Measurements from ENCODE around the gene NECTIN2.
"Not testable (repeated sequence)": the region's sequence is repeated elsewhere in the genome, so short reads cannot be mapped to it uniquely, and the experiment has no call there.

GRCh38 chr19:44882619-44883397 lies 36.7 kb downstream of the NECTIN2 start:
- TF ChIP-seq EZH2phosphoT487 (IDR thresholded peaks at IDR 0.05; ENCODE audit: borderline replicate concordance); SP1 (IDR thresholded peaks at IDR 0.05; ENCODE audit: low read depth); ATF3 (IDR thresholded peaks at IDR 0.05); EZH2 (IDR thresholded peaks at IDR 0.05); POLR2A (IDR thresholded peaks at IDR 0.05; ENCODE audit: borderline replicate concordance, extremely low read depth, insufficient read depth, insufficient read length): not testable (repeated sequence)
- TF ChIP-seq, protein P1, sequence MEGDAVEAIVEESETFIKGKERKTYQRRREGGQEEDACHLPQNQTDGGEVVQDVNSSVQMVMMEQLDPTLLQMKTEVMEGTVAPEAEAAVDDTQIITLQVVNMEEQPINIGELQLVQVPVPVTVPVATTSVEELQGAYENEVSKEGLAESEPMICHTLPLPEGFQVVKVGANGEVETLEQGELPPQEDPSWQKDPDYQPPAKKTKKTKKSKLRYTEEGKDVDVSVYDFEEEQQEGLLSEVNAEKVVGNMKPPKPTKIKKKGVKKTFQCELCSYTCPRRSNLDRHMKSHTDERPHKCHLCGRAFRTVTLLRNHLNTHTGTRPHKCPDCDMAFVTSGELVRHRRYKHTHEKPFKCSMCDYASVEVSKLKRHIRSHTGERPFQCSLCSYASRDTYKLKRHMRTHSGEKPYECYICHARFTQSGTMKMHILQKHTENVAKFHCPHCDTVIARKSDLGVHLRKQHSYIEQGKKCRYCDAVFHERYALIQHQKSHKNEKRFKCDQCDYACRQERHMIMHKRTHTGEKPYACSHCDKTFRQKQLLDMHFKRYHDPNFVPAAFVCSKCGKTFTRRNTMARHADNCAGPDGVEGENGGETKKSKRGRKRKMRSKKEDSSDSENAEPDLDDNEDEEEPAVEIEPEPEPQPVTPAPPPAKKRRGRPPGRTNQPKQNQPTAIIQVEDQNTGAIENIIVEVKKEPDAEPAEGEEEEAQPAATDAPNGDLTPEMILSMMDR (IDR thresholded peaks at IDR 0.05 in 2 of 3, conservative IDR thresholded peaks at IDR 0.05 in 1 of 3; ENCODE audit: borderline replicate concordance in 1 of 3, insufficient read depth in 1 of 3, low read depth in 2 of 3, low read length in 2 of 3): not testable (repeated sequence)
- TF ChIP-seq, protein P2, sequence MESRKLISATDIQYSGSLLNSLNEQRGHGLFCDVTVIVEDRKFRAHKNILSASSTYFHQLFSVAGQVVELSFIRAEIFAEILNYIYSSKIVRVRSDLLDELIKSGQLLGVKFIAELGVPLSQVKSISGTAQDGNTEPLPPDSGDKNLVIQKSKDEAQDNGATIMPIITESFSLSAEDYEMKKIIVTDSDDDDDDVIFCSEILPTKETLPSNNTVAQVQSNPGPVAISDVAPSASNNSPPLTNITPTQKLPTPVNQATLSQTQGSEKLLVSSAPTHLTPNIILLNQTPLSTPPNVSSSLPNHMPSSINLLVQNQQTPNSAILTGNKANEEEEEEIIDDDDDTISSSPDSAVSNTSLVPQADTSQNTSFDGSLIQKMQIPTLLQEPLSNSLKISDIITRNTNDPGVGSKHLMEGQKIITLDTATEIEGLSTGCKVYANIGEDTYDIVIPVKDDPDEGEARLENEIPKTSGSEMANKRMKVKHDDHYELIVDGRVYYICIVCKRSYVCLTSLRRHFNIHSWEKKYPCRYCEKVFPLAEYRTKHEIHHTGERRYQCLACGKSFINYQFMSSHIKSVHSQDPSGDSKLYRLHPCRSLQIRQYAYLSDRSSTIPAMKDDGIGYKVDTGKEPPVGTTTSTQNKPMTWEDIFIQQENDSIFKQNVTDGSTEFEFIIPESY (IDR thresholded peaks at IDR 0.05; ENCODE audit: extremely low read depth, insufficient replicate concordance, low read length): not testable (repeated sequence)
